Small intestine (tissue), 7 donors: ENCODE measurements around the gene ZNF697. TPM values are rescaled to one million over a fixed set of nuclear protein-coding genes. Genes with fewer than 3 reads are reported as not detected.

Experiments used
- DNase-seq, 2 donors: peaks; one replicate each; pipeline versions ENCODE4 v3.0.0 to v3.0.0-alpha.2; 2013
- FAIRE-seq: peaks from 2 replicates; lab custom pipeline; 2012; peaks lifted over from hg19 to GRCh38; lab: Jason Lieb, UNC
- H3K27ac ChIP-seq, 3 donors: one replicate each; pipeline ENCODE4 v1.5.1; 2013; ENCODE audit warnings: low read length in 2 of 3, mild to moderate bottlenecking in 2 of 3, control low read depth in 1 of 3, inconsistent platforms in 1 of 3, low read depth in 1 of 3, moderate library complexity in 1 of 3
- H3K27me3 ChIP-seq, 3 donors: one replicate each; pipeline ENCODE4 v1.6.1; 2013; ENCODE audit warnings: low read length in 3 of 3, inconsistent platforms in 1 of 3; ENCODE audit not compliant: control insufficient read depth in 3 of 3, insufficient read depth in 3 of 3
- H3K36me3 ChIP-seq, 3 donors: one replicate each; pipeline ENCODE4 v1.6.1; 2013; ENCODE audit warnings: low read length in 3 of 3, inconsistent platforms in 1 of 3, low read depth in 1 of 3, mild to moderate bottlenecking in 1 of 3, moderate library complexity in 1 of 3; ENCODE audit not compliant: control insufficient read depth in 3 of 3, insufficient read depth in 2 of 3
- H3K4me1 ChIP-seq, 3 donors: one replicate each; pipeline ENCODE4 v1.6.1; 2013; ENCODE audit warnings: low read length in 2 of 3, inconsistent platforms in 1 of 3, low read depth in 1 of 3, mild to moderate bottlenecking in 1 of 3, moderate library complexity in 1 of 3; ENCODE audit not compliant: control insufficient read depth in 3 of 3, insufficient read depth in 2 of 3
- H3K4me3 ChIP-seq, 3 donors: one replicate each; pipeline ENCODE4 v1.5.1; 2013; ENCODE audit warnings: low read length in 3 of 3, control low read depth in 1 of 3, inconsistent platforms in 1 of 3, low read depth in 1 of 3, mild to moderate bottlenecking in 1 of 3, moderate library complexity in 1 of 3
- H3K9me3 ChIP-seq, 2 donors: one replicate each; pipeline ENCODE4 v1.6.1; 2013; ENCODE audit warnings: low read depth in 1 of 2, low read length in 1 of 2; ENCODE audit not compliant: control insufficient read depth in 2 of 2, insufficient read depth in 1 of 2
- WGBS, 3 donors: extraction: QIAGEN DNeasy Blood & Tissue Kit; methylation state at CpG; one replicate each; pipeline ENCODE4 v1.1.7; 2013; 5-methylcytosine and 5-hydroxymethylcytosine counted together
- polyA plus RNA-seq, 4 donors: library from polyadenylated mRNA; stranded (reverse) in 3 of 4; unstranded in 1 of 4; fragments of 200-250 nt in 3 of 4; fragments of 120-200 nt in 1 of 4; gene quantifications; one replicate each; pipeline versions ENCODE4 v1.2.1 to v1.2.3, GENCODE V29; 2013
- donor health status: healthy with polysubstance abuse.
- donor health status: control.
- donor health status: control.
- donor health status: Bipolar disorder and iron deficiency.
- donor health status: healthy.

Gene ZNF697
- polyA plus RNA-seq, 4 donors = 1.3 to 8.2 (median 1.6) TPM

GRCh38 chr1:119656410-119656955 lies 8.4 kb upstream of the ZNF697 start:
- peaks cover 0 to 22% (median 2%) of the 10 kb centered on the region in 3 donors for H3K4me1 ChIP-seq
- DNase-seq (no peak), FAIRE-seq (no peak)
- H3K9me3 ChIP-seq = no peaks in the 10 kb centered on the region
- H3K36me3 ChIP-seq = no peaks in the 10 kb centered on the region
- no peak overlapping the region for H3K4me3 ChIP-seq
- no peaks in the 10 kb centered on the region for H3K27me3 ChIP-seq
- 79 to 85% (median 79%) methylated on average over 5 of the region's 5 CpGs for WGBS, 3 donors
- H3K27ac ChIP-seq = no peak overlapping the region

- no peak for FAIRE-seq
- Histone ChIP-seq H3K27ac (no peak overlapping the region), H3K4me1 (peaks cover 0 to 9% (median 2%) of the 10 kb centered on the region in 3 donors), H3K4me3 (no peak overlapping the region), H3K36me3 (no peaks in the 10 kb centered on the region), H3K9me3 (no peaks in the 10 kb centered on the region), H3K27me3 (no peaks in the 10 kb centered on the region)
- 46 to 65% (median 64%) methylated on average over 1 of the region's 1 CpG for WGBS, 3 donors
- DNase-seq = no peak
Observed at GRCh38 chr1:119655154-119655553, 7.1 kb upstream of the ZNF697 start.

GRCh38 chr1:119653839-119654170 lies 5.7 kb upstream of the ZNF697 start:
- DNase-seq (no peak), FAIRE-seq (no peak)
- Histone ChIP-seq H3K4me3 (no peak overlapping the region), H3K4me1 (no peaks in the 10 kb centered on the region), H3K27me3 (no peaks in the 10 kb centered on the region), H3K36me3 (no peaks in the 10 kb centered on the region), H3K27ac (no peak overlapping the region), H3K9me3 (no peaks in the 10 kb centered on the region)
- WGBS, 3 donors = 70 to 81% (median 77%) methylated on average over 3 of the region's 3 CpGs

GRCh38 chr1:119653135-119653838 lies 5.2 kb upstream of the ZNF697 start:
- WGBS, 3 donors = 83 to 91% (median 87%) methylated on average over 4 of the region's 4 CpGs
- no peaks in the 10 kb centered on the region for H3K27me3 ChIP-seq
- no peak overlapping the region for H3K4me3 ChIP-seq
- H3K4me1 ChIP-seq = no peaks in the 10 kb centered on the region
- H3K27ac ChIP-seq = no peak overlapping the region
- no peaks in the 10 kb centered on the region for H3K36me3 ChIP-seq
- FAIRE-seq (no peak), DNase-seq (no peak)
- H3K9me3 ChIP-seq = no peaks in the 10 kb centered on the region

- Histone ChIP-seq H3K9me3 (no peaks in the 10 kb centered on the region), H3K4me3 (no peak overlapping the region), H3K36me3 (no peaks in the 10 kb centered on the region), H3K27me3 (no peaks in the 10 kb centered on the region), H3K27ac (no peak overlapping the region), H3K4me1 (no peaks in the 10 kb centered on the region)
- no peak for FAIRE-seq
- DNase-seq = no peak
- WGBS, 3 donors = 87 to 95% (median 92%) methylated on average over 4 of the region's 4 CpGs
Observed at GRCh38 chr1:119652587-119652986, 4.5 kb upstream of the ZNF697 start.

- H3K9me3 ChIP-seq = no peaks in the 10 kb centered on the region
- no peak overlapping the region for H3K27ac ChIP-seq
- FAIRE-seq (no peak), DNase-seq (peak in 1 of 2 donors; percentile 21)
- no peak overlapping the region for H3K4me3 ChIP-seq
- H3K36me3 ChIP-seq = no peaks in the 10 kb centered on the region
- peaks cover 0 to 2% (median 0%) of the 10 kb centered on the region in 3 donors for H3K4me1 ChIP-seq
- 15 to 66% (median 25%) methylated on average over 1 of the region's 1 CpG for WGBS, 3 donors
- H3K27me3 ChIP-seq = no peaks in the 10 kb centered on the region
Observed at GRCh38 chr1:119651641-119652040, 3.6 kb upstream of the ZNF697 start.

- Histone ChIP-seq H3K4me1 (peaks cover 0 to 5% (median 0%) of the 10 kb centered on the region in 3 donors), H3K4me3 (no peak overlapping the region), H3K36me3 (no peaks in the 10 kb centered on the region), H3K27ac (no peak overlapping the region), H3K27me3 (no peaks in the 10 kb centered on the region), H3K9me3 (no peaks in the 10 kb centered on the region)
- no peak for DNase-seq
- no peak for FAIRE-seq
- 78 to 91% (median 83%) methylated on average over 2 of the region's 2 CpGs for WGBS, 3 donors
Observed at GRCh38 chr1:119651133-119651532, 3.1 kb upstream of the ZNF697 start.

- H3K4me3 ChIP-seq = peak overlapping the region; percentile 56 to 89 (median 76)
- no peaks in the 10 kb centered on the region for H3K9me3 ChIP-seq
- DNase-seq (no peak), FAIRE-seq (no peak)
- H3K27ac ChIP-seq = peak overlapping the region; percentile 77 to 83 (median 81)
- H3K4me1 ChIP-seq = peaks cover 0 to 5% (median 0%) of the 10 kb centered on the region in 3 donors
- 10 to 12% (median 12%) methylated on average over 10 of the region's 10 CpGs for WGBS, 3 donors
- no peaks in the 10 kb centered on the region for H3K36me3 ChIP-seq
- H3K27me3 ChIP-seq = no peaks in the 10 kb centered on the region
Observed at GRCh38 chr1:119648620-119649004, 546 bp upstream of the ZNF697 start.
